DMS79 treated with DMSO at 0.1 percent for 48 hours (cell line): ENCODE measurements around the gene PTK7.

Source experiments
- DNase-seq: peaks from one replicate; lab custom pipeline; 2025; lab: John Stamatoyannopoulos, UW

Gene PTK7

GRCh38 chr6:43180058-43180457 is 103.9 kb downstream of the PTK7 start:
- DNase-seq: no peak

- no peak for DNase-seq
These were observed 104.9 kb downstream of the PTK7 start for GRCh38 chr6:43180985-43181384.

DNA sequence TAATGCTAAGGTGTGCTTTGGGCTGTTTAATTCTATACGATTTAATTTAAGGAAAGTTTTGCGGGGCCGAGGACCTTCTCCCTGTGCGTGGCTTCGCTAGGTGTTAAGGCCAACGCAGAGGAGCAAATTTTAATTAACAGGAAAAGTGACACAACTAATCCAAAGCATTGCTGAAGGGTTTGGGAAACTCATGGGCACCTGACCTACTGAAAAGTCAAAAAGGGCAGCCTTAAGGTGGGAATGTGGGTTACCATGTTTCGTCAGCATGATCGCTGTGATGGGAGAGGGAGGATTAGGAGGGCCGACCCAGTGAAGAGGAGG is 105.5 kb downstream of the PTK7 start:
- DNase-seq: no peak

DNA sequence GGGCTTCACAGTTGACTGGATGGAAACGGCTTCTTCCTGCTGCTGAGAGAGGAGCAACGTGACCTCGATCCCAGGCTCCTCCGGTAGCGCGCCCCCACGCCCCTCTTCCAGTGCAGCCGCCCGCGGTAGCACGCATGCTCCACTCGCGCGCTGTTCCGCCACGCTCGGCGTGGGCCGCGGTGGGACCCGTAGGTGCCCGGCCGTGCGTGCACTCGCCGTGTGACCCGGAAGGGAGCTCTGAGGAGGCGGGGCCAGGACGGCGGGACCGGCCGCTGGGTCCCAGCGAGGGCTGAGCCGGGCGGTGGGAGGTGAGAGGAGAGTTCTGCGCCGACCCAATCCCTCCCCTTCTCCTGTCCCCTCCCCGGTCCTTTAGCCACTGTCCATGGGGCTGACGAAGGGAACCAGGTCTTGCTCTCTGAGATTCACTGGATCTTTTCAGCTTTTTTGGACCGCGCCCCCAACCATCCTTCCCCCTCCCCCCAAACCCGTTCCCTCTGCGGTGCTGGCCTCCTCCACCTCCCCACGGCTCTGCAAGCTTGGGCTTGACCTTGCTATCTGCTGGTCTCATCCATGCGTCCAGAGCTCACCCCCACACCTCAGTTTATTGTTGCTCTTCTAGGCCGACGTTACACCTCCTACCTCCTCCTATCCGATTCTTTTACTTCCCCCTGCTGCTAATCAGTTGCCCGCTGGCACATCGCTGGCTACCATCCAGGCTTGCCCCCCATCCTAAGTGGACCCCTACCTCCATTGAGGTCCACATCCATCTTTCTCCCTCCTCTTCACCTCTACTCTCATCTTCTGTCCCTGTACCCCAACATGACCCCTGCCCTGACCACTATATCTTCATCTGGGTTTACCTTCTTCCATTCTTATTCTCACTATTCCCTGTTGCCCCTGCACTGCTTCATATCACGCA is 106.1 kb downstream of the PTK7 start, which contains the start of gene CUL9:
CUL9 (plus strand) TSS at position 255 of the 919 bp plus-strand sequence. CDS start 2,115 bp downstream, outside the sequence.
- peak; percentile 72 for DNase-seq

DNA sequence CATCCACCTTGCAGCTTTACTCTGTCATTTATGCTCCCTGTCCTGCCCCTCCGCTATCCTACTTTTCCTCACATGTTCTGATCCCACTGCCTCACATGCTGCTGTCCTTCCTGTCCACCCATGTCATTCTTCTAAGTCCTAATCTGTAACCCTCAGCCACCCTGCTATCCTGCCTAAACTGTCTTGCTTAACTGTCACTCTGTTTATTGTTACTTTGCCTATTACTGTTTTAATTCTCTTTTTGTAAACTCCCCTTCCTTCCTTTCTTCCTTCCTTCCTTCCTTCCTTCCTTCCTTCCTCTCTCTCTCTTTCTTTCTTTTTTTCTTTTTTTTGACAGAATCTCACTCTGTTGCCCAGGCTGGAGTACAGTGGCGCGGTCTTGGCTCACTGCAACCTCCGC is 107.3 kb downstream of the PTK7 start:
- DNase-seq: no peak

GRCh38 chr6:43184268-43184985 is 108.3 kb downstream of the PTK7 start:
- DNase-seq: no peak

DNA sequence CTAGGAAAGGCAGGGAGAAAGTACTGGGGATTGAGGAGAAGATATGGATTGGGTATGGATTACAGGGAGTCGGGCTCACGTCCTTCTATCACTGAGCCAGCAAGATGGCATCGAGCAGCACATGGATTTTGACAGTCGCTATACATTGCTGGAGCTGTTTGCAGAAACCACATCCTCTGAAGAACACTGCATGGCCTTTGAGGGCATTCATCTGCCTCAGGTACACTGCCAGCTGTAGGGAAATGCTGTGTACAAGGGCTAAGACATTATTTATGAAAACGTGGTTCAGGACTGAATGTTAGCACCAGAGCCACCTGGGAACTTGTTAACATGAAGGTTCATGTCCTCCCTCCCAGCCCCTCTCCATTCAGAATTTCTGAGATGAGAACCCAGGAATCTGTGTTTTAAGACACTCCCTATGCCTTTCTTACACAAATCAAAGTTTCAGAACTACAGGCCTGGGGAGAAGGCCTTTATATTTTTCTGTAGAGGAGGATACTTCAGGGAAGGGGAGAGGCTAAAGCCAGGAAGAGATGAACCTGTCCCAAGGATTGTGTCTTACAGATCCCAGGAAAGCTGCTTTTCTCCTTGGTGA is 109.4 kb downstream of the PTK7 start:
- DNase-seq: no peak

DNA sequence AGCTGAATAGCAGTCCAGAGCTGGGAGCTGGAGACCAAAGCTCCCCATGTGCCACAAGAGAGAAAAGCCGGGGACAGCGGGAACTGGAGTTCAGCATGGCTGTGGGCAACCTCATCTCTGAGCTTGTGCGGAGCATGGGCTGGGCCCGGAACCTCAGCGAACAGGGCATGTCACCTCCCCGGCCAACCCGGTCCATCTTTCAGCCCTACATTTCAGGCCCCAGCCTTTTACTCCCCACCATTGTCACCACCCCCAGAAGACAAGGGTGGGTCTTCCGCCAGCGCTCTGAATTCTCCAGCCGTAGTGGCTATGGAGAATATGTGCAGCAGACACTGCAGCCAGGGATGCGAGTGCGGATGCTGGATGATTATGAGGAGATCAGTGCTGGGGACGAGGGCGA is 109.9 kb downstream of the PTK7 start:
- DNase-seq: no peak

DNA sequence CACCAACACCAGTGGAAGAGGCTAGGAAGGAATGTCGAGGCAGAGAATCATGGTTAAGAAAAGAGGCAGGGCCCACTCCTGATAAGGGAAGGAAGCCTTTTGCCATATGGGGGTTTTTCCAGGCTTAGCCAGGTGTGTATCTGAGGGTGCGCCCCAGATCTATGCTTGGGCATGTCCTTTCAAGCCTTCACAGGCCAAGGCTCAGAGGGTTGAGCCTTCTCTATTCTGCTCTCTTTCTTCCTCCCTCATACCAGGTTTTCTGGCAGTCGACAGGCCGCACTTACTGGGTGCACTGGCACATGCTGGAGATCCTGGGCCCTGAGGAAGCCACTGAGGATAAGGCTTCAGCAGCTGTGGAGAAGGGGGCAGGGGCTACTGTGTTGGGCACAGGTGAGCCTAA is 110.6 kb downstream of the PTK7 start:
- no peak for DNase-seq

DNA sequence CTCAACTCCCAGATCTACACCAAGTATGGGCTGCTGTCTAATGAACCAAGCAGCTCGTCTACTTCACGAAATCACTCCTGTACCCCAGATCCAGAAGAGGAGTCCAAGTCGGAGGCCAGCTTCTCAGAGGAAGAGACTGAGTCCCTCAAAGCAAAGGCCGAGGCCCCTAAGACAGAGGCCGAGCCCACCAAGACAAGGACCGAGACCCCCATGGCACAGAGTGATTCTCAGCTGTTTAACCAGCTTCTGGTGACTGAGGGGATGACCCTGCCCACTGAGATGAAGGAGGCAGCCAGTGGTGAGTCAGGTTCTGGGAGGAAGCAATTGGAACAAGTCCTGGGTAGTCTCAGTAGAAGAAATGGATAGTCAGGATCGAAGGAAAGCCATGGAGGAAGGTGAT is 111.7 kb downstream of the PTK7 start:
- no peak for DNase-seq

GRCh38 chr6:43188426-43188825 is 112.3 kb downstream of the PTK7 start:
- no peak for DNase-seq

GRCh38 chr6:43189776-43190304 is 113.7 kb downstream of the PTK7 start:
- no peak for DNase-seq

DNA sequence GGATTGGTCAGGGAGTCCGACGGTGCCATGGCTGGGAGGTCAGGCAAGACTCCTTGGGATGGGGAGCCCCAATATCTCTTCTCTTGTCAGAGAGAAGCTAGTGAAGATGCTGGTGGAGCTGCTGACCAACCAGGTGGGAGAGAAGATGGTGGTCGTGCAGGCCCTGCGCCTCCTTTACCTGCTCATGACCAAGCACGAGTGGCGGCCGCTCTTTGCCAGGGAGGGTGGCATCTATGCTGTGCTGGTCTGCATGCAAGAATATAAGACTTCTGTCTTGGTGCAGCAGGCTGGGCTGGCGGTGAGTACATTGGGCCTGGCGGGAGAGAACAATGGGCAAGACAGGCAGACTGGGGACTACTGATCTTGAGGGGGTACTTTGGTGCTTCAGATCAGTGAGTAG is 116.8 kb downstream of the PTK7 start:
- DNase-seq: no peak

DNA sequence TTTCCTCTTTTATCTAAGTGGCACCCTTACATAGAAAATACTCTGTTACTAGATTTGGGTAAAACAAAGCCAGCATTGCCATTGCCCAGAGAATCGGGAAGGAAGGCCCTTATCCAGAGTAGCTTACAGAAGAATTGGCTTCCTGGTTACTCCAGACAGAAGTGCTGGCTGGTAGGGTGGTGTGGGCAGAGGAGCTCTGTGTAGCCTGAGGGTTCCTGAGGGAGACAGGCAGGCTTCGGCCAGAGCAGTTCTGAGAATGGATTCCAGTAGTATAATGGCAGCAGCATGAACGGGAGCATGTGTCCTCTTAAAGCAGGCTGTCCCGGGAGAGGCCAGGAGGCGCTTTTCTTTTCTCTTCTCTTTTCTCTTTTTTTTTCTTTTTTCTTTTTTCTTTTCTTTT is 117.8 kb downstream of the PTK7 start:
- no peak for DNase-seq

- DNase-seq: no peak
These were observed 120.2 kb downstream of the PTK7 start for GRCh38 chr6:43196337-43196736.

DNA sequence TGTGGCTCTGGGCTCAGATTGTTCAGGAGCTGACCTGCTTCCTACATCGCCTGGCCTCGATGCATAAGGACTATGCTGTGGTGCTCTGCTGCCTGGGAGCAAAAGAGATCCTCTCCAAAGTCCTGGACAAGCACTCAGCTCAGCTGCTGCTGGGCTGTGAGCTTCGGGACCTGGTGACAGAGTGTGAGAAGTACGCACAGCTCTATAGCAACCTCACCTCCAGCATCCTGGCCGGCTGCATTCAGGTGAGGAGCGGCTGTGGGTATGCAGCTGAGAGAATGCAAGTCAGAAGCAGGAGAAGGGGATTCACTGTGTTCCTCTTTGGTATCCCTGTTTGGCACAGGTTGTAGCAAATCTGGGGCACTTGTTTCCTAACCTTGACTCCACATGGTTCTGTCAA is 123.8 kb downstream of the PTK7 start:
- no peak for DNase-seq

DNA sequence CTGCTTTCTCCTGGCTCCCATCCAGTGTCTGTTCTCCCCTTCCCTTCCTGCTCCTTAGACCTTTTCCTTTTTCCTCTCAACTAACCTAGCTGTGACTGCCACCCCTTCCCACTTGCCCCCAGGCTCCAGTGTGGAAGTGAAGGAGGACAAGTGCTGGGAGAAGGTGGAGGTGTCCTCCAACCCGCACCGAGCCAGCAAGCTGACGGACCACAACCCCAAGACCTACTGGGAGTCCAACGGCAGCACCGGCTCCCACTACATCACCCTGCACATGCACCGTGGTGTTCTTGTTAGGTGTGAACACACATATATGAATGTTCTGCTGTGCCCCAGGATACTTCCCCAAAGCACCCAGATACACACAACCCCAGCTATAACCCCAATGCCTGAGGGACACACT is 124.4 kb downstream of the PTK7 start:
- no peak for DNase-seq

GRCh38 chr6:43202451-43202850 is 126.3 kb downstream of the PTK7 start:
- DNase-seq: no peak

DNA sequence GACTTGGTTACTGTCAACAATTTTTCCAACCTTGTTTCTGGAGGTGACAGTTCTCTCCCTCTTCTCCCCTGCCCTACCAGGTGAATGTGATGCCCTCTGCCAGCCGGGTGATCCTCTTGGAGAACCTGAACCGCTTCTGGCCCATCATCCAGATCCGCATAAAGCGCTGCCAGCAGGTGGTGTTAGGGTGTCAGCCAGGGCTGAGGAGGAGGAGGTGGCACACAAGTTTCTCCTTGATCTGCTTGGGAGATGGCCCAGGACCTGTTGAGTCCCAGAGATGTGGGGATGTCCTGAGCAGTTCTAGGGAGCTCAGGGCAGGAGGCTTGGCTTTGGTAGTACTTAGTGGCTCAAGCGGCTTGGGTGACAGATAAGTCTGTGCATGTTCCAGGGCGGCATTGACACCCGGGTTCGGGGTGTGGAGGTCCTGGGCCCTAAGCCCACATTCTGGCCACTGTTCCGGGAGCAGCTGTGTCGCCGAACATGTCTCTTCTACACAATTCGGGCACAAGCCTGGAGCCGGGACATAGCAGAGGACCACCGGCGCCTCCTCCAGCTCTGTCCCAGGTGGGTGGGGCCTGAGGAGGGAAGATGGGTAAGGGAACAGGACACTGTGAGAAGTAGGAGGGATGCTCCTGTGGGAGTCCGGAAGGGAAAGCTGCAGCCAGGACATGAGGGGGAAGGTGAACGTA is 127.1 kb downstream of the PTK7 start:
- no peak for DNase-seq

DNA sequence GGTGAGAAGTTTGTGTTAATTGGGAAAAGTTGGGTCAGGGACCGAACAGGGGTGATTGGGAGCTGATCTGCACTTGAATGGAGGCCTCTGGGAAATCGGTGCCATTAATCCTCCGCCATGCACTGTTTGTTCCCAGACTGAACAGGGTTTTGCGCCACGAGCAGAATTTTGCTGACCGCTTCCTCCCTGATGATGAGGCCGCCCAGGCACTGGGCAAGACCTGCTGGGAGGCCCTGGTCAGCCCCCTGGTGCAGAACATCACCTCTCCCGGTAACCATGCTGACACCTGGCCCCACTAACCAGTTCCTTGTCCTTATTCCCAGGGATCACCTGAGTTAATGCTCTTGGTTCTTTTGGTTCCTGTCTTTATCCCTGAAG is 127.6 kb downstream of the PTK7 start:
- DNase-seq: no peak

- DNase-seq: no peak
These were observed 128.4 kb downstream of the PTK7 start for GRCh38 chr6:43204271-43205105.
